B cell (primary cell): ENCODE measurements around the gene HSPB3.

Experiments
- EZH2 ChIP-seq: IDR thresholded peaks from 2 replicates; pipeline ENCODE4 v1.6.1; 2012; ENCODE audit warnings: borderline replicate concordance, low read depth, mild to moderate bottlenecking, moderate library complexity, low read length; ENCODE audit not compliant: insufficient read depth, poor library complexity, severe bottlenecking
- TF ChIP-seq, protein P1 (sequence below): fragments of 200-600 bp; IDR thresholded peaks from one replicate; pipeline ENCODE4 v1.8.0; 2022; ENCODE audit warnings: antibody characterized with exemption, mild to moderate bottlenecking

DNA sequence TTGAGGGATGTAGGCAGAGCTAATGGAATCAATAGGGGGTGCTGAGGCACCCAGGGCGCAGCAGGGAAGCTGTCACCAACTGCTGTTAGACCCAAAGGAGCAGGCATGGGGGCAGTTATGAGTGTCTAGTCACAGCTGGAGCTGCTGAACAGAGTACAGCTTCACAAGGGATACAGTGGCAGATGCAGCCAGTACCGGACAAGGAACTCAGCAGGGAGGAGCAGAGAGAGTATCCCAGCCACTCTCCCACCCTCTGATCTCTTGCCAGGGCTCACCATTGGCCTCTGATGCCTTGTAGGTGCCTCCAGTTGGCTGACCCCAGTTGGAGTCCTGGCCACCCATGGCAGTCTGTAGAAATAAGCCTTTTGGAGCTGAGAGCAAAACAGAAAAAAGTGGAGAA, 42.6 kb upstream of the HSPB3 start:
- TF ChIP-seq, protein P1, sequence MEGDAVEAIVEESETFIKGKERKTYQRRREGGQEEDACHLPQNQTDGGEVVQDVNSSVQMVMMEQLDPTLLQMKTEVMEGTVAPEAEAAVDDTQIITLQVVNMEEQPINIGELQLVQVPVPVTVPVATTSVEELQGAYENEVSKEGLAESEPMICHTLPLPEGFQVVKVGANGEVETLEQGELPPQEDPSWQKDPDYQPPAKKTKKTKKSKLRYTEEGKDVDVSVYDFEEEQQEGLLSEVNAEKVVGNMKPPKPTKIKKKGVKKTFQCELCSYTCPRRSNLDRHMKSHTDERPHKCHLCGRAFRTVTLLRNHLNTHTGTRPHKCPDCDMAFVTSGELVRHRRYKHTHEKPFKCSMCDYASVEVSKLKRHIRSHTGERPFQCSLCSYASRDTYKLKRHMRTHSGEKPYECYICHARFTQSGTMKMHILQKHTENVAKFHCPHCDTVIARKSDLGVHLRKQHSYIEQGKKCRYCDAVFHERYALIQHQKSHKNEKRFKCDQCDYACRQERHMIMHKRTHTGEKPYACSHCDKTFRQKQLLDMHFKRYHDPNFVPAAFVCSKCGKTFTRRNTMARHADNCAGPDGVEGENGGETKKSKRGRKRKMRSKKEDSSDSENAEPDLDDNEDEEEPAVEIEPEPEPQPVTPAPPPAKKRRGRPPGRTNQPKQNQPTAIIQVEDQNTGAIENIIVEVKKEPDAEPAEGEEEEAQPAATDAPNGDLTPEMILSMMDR: no peak
- TF ChIP-seq EZH2: no peak
